Caki2 (cell line): ENCODE measurements around the gene SLC22A12. TPM values are rescaled to one million over a fixed set of nuclear protein-coding genes. Genes with fewer than 3 reads are reported as not detected.
"Not testable (repeated sequence)": the region's sequence is repeated elsewhere in the genome, so short reads cannot be mapped to it uniquely, and the experiment has no call there.

ENCODE experiments used
- DNase-seq: peaks from one replicate; pipeline ENCODE4 v3.0.0-alpha.2; 2015; ENCODE audit warnings: low read depth
- in situ Hi-C: cut with HindIII; loops from 2 replicates; pipeline ENCODE4 v1.10.0; 2016; ENCODE audit warnings: low sequenced_read_pairs, low pct_unique_long_range_greater_than_20kb, mixed read lengths
- total RNA-seq: library from RNA; depleted of rRNA; stranded (reverse); fragments of >200 nt; shearing (Covaris generic); gene quantifications from 2 replicates; pipeline ENCODE4 v1.2.3, GENCODE V29; 2014; ENCODE audit warnings: low replicate concordance

SLC22A12 gene
- total RNA-seq, 1 experiment from 2014 or later = not detected

DNA sequence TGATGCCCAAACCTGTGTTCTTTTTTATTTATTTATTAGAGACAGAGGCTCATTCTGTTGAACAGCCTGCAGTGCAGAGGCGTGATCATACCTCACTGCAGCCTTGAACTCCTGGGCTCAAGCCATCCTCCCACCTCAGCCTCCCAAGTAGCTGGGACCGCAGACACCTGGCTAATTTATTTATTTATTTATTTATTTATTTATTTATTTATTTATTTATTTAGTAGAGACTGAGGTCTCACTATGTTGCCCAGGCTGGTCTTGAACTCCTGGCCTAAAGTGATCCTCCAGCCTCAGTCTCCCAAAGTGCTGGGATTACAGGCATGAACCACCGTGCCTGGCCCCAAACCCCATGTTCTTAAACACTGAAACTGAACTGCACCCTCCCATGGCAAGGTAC is 29.6 kb upstream of the SLC22A12 start:
- in situ Hi-C loops, DNase-seq: not testable (repeated sequence)

GRCh38 chr11:64561984-64562722 is 28.9 kb upstream of the SLC22A12 start:
- in situ Hi-C loops = no loop called here
- DNase-seq = no peak

GRCh38 chr11:64562723-64563351 is 28.2 kb upstream of the SLC22A12 start:
- in situ Hi-C loops = no loop called here
- DNase-seq = no peak

DNA sequence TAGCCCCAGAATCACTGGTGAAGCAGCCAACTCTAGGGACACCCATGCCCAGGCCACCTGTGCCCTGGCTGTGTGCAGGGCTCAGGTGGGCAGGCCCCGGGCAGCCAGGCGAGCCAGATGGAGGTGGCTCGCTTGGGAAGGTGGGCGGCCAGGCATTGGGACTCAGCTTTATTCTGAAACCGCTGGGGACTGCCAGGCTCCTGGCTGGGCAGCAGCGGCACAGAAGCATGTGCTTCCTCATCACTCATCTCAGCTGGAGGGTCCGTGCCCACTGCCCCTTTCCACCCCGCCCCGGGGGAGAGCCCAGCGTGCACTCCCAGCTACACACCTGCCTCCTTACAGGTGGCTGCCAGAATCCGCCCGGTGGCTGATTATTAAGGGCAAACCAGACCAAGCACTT is 27.1 kb upstream of the SLC22A12 start:
- no peak for DNase-seq
- in situ Hi-C loops = no loop called here

- in situ Hi-C loops = no loop called here
- no peak for DNase-seq
These were observed 26.6 kb upstream of the SLC22A12 start for GRCh38 chr11:64564419-64564818.

- in situ Hi-C loops = no loop called here
- DNase-seq = no peak
These were observed 25.8 kb upstream of the SLC22A12 start for GRCh38 chr11:64564947-64565889.

- DNase-seq = peak; percentile 61
- in situ Hi-C loops = no loop called here
These were observed 24.7 kb upstream of the SLC22A12 start for GRCh38 chr11:64566042-64566914.

DNA sequence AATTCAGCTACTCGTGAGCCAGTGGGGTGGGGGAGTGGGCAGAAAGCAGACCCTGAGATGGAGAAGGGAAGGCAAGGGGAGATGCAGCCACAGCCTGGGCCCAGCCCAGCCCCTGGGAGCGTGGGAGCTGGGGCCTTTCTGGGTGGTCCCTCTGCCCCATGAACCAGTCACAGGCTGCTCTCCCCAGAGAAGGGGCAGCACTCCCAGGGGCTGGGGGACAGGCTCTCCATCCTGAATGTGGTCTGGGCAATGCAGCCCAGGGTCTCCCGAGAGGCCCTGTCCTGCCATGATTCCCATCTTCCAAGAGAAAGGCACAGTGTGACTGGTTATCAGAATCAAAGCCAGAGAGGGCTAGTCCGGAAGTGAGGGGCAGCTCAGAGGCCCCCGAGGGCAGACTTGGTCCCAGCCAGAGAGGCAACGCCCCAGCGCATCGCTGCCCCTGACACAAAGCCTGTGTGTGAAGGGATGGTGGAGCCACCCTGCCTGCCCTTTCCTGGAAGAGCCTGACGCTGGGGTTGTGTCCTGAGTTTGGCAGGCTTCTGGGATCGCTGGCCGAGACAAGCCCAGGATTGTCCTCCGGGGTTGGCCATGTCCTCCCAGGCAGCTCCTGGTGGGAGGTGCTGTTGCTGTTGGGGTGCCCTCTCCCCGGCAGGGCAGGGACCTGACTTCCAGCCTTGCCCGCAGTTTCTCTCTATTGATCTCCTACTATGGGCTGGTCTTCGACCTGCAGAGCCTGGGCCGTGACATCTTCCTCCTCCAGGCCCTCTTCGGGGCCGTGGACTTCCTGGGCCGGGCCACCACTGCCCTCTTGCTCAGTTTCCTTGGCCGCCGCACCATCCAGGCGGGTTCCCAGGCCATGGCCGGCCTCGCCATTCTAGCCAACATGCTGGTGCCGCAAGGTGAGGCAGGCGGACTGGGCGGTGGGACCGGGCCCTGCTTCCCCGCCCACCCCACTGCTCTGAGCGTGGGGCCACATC is 23.8 kb upstream of the SLC22A12 start:
- in situ Hi-C loops = no loop called here
- no peak for DNase-seq

GRCh38 chr11:64568041-64568571 is 22.9 kb upstream of the SLC22A12 start:
- in situ Hi-C loops = no loop called here
- DNase-seq = no peak

DNA sequence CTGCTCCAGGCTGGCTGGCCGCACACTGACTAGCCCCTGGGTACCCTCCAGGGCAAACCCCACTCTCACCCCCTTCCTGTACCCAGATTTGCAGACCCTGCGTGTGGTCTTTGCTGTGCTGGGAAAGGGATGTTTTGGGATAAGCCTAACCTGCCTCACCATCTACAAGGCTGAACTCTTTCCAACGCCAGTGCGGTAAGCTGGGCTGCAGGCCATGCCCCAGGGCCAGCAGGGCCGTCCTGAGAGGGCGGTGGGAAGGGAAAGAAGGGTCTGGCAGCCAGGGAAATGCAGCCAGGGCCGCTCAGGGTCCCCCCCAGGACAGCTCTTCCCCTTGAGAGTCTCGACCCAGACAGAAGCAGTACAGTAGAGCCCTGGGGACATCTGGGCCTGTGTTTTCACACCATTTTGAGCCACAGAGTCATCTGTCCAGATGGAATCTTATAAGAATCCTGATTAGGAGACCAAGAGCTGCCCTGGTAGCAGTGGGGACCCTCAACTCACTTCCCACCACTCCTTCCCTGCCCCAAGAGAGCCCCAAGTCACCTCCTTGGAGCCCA is 22.4 kb upstream of the SLC22A12 start:
- DNase-seq = no peak
- in situ Hi-C loops = no loop called here

DNA sequence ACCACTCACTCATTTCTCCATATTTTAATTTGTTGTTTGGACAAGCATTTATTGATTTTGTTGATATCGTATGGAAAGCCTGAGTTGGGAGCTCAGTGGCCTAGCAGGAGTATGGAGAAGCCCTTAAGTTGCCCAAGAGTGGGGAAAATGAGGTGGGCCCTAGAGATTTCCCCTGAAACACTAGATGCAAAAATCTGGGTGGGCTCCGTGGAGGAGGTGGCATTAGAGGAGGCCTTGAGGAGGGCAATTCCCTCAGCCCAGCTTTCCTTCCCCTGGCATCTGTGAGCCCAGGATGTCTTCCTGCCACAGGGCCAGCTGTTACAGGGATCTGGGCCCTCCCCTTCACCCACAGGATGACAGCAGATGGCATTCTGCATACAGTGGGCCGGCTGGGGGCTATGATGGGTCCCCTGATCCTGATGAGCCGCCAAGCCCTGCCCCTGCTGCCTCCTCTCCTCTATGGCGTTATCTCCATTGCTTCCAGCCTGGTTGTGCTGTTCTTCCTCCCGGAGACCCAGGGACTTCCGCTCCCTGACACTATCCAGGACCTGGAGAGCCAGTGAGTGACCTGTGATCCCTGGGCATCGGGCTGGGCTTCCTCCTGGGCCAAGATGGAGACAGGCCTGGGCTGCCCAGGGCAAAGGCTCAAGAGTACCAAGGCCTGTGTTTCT is 21.6 kb upstream of the SLC22A12 start:
- no peak for DNase-seq
- in situ Hi-C loops = no loop called here

- DNase-seq = no peak
- in situ Hi-C loops = no loop called here
These were observed 20.7 kb upstream of the SLC22A12 start for GRCh38 chr11:64570341-64570740.

DNA sequence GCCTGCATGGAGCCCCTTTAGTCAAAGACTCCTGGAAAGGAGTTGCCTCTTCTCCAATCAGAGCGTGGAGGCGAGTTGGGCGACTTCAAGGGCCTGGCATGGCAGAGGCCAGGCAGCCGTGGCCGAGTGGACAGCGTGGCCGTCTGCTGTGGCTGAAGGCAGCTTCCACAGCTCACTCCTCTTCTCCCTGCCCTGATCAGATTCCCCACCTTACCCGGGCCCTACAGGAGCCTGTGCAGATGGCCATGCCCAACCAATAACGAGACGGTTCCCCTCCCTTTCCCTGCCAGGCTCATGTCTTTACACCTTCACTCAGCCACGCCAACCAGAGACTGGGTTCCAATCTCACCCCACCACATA is 20.0 kb upstream of the SLC22A12 start:
- DNase-seq = no peak
- in situ Hi-C loops = no loop called here

DNA sequence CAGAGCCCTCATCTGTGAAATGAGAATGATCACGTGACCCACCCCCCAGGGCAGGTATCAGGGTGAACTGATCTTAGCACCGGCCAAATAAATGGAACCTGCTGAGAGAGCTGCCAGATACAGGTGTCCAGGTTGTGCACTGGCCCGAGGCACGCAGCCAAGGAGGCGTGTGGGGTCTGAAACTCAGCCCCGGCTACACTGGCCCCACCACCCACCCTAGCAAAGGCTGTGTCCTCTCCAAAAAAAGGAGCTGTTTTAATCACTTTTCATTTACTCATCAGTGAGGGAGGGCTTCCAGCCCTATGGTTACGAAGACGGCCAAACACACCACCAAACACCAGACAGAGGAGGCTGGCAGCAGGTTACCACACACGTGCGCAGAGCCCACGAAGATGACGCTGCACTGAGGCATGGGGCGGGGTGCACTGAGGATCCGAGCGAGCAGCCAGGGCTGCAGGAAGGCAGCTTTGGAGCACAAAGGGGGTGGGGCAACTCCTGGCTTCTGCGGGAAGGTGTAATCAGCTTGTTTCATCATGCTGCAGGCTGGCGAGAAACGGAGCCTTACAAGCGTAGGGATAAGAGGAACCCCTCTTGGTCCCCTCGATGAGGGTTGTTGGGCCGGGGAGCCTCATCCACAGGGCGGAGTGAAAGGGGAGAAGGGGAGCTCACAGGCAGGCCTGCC is 19.5 kb upstream of the SLC22A12 start:
- in situ Hi-C loops = no loop called here
- DNase-seq = no peak

- no peak for DNase-seq
- in situ Hi-C loops = no loop called here
These were observed 18.9 kb upstream of the SLC22A12 start for GRCh38 chr11:64572143-64572542.

DNA sequence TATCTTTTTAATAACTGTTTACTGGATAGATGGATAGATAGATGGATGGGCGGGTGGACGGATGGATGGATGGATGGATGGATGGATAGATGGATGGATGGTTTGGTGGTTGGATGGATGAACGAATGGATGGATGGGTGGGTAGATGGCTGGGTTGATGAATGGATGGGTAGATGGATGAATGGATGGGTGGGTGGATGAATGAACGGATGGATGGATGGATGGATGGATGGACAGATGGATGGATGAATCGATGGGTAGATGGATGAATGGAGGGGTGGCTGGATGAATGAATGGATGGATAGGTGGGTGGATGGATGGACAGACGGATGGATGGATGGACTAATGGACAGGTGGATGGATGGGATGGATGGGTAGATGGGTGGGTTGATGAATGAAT is 13.8 kb upstream of the SLC22A12 start:
- in situ Hi-C loops = no loop called here

More for the DNA sequence above, 13.8 kb upstream of the SLC22A12 start:
- no peak for DNase-seq
